GM19240 (cell line): Measurements from ENCODE around the gene TKTL1.

ENCODE experiments used
- DNase-seq: peaks from one replicate; pipeline ENCODE4 v3.0.0; 2011; ENCODE audit warnings: low spot score; ENCODE audit not compliant: insufficient read length

Gene TKTL1

GRCh38 chrX:154375156-154375504 lies 79.5 kb downstream of the TKTL1 start:
- DNase-seq: no peak

- no peak for DNase-seq
Observed at GRCh38 chrX:154376774-154377173, 81.2 kb downstream of the TKTL1 start.

- DNase-seq: peak; percentile 72
Observed at GRCh38 chrX:154378059-154378798, 82.6 kb downstream of the TKTL1 start.

- DNase-seq: peak; percentile 55
Observed at GRCh38 chrX:154378799-154379568, 83.4 kb downstream of the TKTL1 start, which contains the start of gene EMD. TSS of gene EMD (plus strand) at chrX:154379295. CDS start at chrX:154379485, 190 bp downstream.

- no peak for DNase-seq
Observed at GRCh38 chrX:154379569-154379951, 84.0 kb downstream of the TKTL1 start.
